HEK293T (cell line): Measurements from ENCODE around the gene KCNQ5.

Experiments used
- LEF1 ChIP-seq: fragments of 450-650 bp; IDR thresholded peaks from 2 replicates; pipeline ENCODE4 v1.6.1; 2017; ENCODE audit warnings: mild to moderate bottlenecking, borderline replicate concordance
- SUZ12 ChIP-seq: fragments of 450-650 bp; IDR thresholded peaks from 2 replicates; pipeline ENCODE4 v1.6.1; 2016; ENCODE audit warnings: mild to moderate bottlenecking

DNA sequence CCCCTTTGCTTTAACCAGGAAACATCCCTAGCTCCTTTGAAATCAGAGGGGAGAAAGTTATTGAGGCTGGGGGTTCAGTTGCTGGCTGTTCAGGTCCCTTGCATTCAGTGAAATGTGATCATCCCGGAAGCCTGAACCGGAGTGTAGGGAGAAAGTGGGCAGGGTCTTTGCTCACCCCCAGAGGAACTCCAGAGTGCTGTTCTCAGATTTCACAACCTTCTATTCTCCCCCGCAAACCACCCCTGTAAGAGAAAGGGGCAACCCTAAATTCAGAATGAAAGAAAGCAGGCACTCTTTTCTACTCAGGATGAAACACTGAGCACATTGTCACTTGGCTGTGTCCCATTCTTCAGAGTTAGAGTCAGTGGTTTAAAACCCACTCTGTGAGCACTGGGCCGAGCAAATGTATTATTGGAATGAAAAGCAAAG, 463.6 kb downstream of the KCNQ5 start:
- TF ChIP-seq SUZ12 (no peak), LEF1 (no peak)
